Measurements from ENCODE around the gene CRADD. TPM values are rescaled to one million over a fixed set of nuclear protein-coding genes. Genes with fewer than 3 reads are reported as not detected.
"Not testable (repeated sequence)": the region's sequence is repeated elsewhere in the genome, so short reads cannot be mapped to it uniquely, and the experiment has no call there.

CRADD gene
- total RNA-seq, 1 experiment from 2014 or later = 39.0 TPM

GRCh38 chr12:93737457-93738198 is 60.5 kb downstream of the CRADD start:
- DNase-seq (ENCODE audit: low spot score) = no peak

- no peak for DNase-seq (ENCODE audit: low spot score)
These were observed 61.3 kb downstream of the CRADD start for GRCh38 chr12:93738199-93739058.

GRCh38 chr12:93740751-93741150 is 63.6 kb downstream of the CRADD start:
- no peak for DNase-seq (ENCODE audit: low spot score)

GRCh38 chr12:93741659-93742109 is 64.5 kb downstream of the CRADD start:
- peak; percentile 54 for DNase-seq (ENCODE audit: low spot score)

- peak; percentile 49 for DNase-seq (ENCODE audit: low spot score)
These were observed 65.1 kb downstream of the CRADD start for GRCh38 chr12:93742110-93742934.

GRCh38 chr12:93743229-93743998 is 66.2 kb downstream of the CRADD start:
- no peak for DNase-seq (ENCODE audit: low spot score)

- DNase-seq (ENCODE audit: low spot score) = no peak
These were observed 67.0 kb downstream of the CRADD start for GRCh38 chr12:93743999-93744689.

- DNase-seq (ENCODE audit: low spot score) = no peak
These were observed 68.1 kb downstream of the CRADD start for GRCh38 chr12:93745286-93745685.

- no peak for DNase-seq (ENCODE audit: low spot score)
These were observed 69.5 kb downstream of the CRADD start for GRCh38 chr12:93746572-93747168.

- no peak for DNase-seq (ENCODE audit: low spot score)
These were observed 71.7 kb downstream of the CRADD start for GRCh38 chr12:93748672-93749383.

- DNase-seq (ENCODE audit: low spot score) = no peak
These were observed 72.3 kb downstream of the CRADD start for GRCh38 chr12:93749515-93749914.

GRCh38 chr12:93750056-93750455 is 72.9 kb downstream of the CRADD start:
- no peak for DNase-seq (ENCODE audit: low spot score)

GRCh38 chr12:93751864-93752610 is 74.9 kb downstream of the CRADD start:
- DNase-seq (ENCODE audit: low spot score) = no peak

GRCh38 chr12:93753285-93753684 is 76.1 kb downstream of the CRADD start:
- no peak for DNase-seq (ENCODE audit: low spot score)

GRCh38 chr12:93753838-93754429 is 76.8 kb downstream of the CRADD start:
- DNase-seq (ENCODE audit: low spot score) = no peak

GRCh38 chr12:93754859-93755258 is 77.7 kb downstream of the CRADD start:
- not testable (repeated sequence) for DNase-seq (ENCODE audit: low spot score)

- DNase-seq (ENCODE audit: low spot score) = no peak
These were observed 79.1 kb downstream of the CRADD start for GRCh38 chr12:93756288-93756687.

Measured in A172 (cell line).